HCT116 (cell line): ENCODE results near the gene MAGEA11. TPM values are rescaled to one million over a fixed set of nuclear protein-coding genes. Genes with fewer than 3 reads are reported as not detected.

Experiments
- ATAC-seq: fragments of 200-7000 bp; cut with Tn5 transposase; 2 replicates; pipeline ENCODE4 v1.9.1; 2020; ENCODE audit warnings: mild to moderate bottlenecking, moderate library complexity
- BruUV-seq: library from RNA; stranded (reverse); fragments of 400-500 nt; replicated peaks from 2 replicates; lab custom pipeline; 2021; lab: Mats Ljungman, UMichigan
- CTCF ChIA-PET: fragments of 300-600 bp; sonication (Branson Sonifier 250); formaldehyde crosslinking; loops from one replicate; lab custom pipeline; 2021; ENCODE audit warnings: antibody characterized with exemption; lab: Charles Lee
- POLR2A ChIA-PET: fragments of 300-600, 350-600 bp; sonication (Branson Sonifier 250); formaldehyde crosslinking; loops from one replicate; lab custom pipeline; 2021; ENCODE audit warnings: antibody characterized with exemption; lab: Charles Lee
- RAD21 ChIA-PET, 2 experiments: fragments of 300-600 bp; sonication (Branson Sonifier 250); formaldehyde crosslinking; loops; one replicate each; lab custom pipeline; 2023; ENCODE audit warnings: low total read pairs in 2 of 2; ENCODE audit not compliant: uncharacterized antibody in 2 of 2, unreplicated experiment in 2 of 2, low non-redundant PET in 1 of 2; lab: Charles Lee
- DNase-seq: peaks from one replicate; pipeline ENCODE4 v3.0.0-alpha.2; 2010; ENCODE audit warnings: low read depth, low spot score
- H2AFZ ChIP-seq: fragments of 200-600 bp; shearing (Covaris generic), sonication (generic); 2 replicates; pipeline ENCODE4 v1.6.1; 2017; ENCODE audit warnings: low read depth, mixed run types, mixed read lengths, antibody characterized with exemption, low read length; ENCODE audit not compliant: poor library complexity, severe bottlenecking
- H3K27ac ChIP-seq: 2 replicates; pipeline ENCODE4 v1.5.1; 2012; ENCODE audit warnings: low read depth, low read length
- H3K27me3 ChIP-seq: fragments of 200-600 bp; sonication (generic); 2 replicates; pipeline ENCODE4 v1.6.1; 2016; ENCODE audit warnings: mixed run types, low read length, mixed read lengths; ENCODE audit not compliant: insufficient read depth
- H3K36me3 ChIP-seq, 2 experiments: fragments of 200-500 bp in 1 of 2; fragments of 200-600 bp in 1 of 2; sonication (Bioruptor generic) in 1 of 2; sonication (generic) in 1 of 2; 2 replicates each; pipeline versions ENCODE4 v1.5.1 to v1.6.1; 2014 to 2016; ENCODE audit warnings: low read length in 2 of 2, inconsistent platforms in 1 of 2, mixed read lengths in 1 of 2, mixed run types in 1 of 2; ENCODE audit not compliant: insufficient read depth in 2 of 2, control insufficient read depth in 1 of 2
- H3K4me1 ChIP-seq, 2 experiments: fragments of 200-600 bp in 1 of 2; sonication (generic) in 1 of 2; 2 replicates each; pipeline versions ENCODE4 v1.5.1 to v1.6.1; 2012 to 2017; ENCODE audit warnings: low read length in 2 of 2, inconsistent platforms in 1 of 2, mild to moderate bottlenecking in 1 of 2, mixed read lengths in 1 of 2, mixed run types in 1 of 2, moderate library complexity in 1 of 2; ENCODE audit not compliant: insufficient read depth in 2 of 2, control insufficient read depth in 1 of 2
- H3K4me2 ChIP-seq: fragments of 200-600 bp; sonication (generic); 2 replicates; pipeline ENCODE4 v1.6.1; 2017; ENCODE audit warnings: mixed run types, low read length, mixed read lengths
- H3K4me3 ChIP-seq, 2 experiments: fragments of 200-600 bp in 1 of 2; sonication (generic) in 1 of 2; replicated peaks in 1 of 2; 2 replicates each; pipeline ENCODE4 v1.5.1; 2011 to 2016; ENCODE audit warnings: low read length in 2 of 2, control low read depth in 1 of 2, low read depth in 1 of 2, mild to moderate bottlenecking in 1 of 2, mixed read lengths in 1 of 2, mixed run types in 1 of 2
- H3K79me2 ChIP-seq: fragments of 200-600 bp; sonication (generic); 2 replicates; pipeline ENCODE4 v1.6.1; 2017; ENCODE audit warnings: mild to moderate bottlenecking, mixed run types, low read length, moderate library complexity, mixed read lengths; ENCODE audit not compliant: insufficient read depth
- H3K9ac ChIP-seq: fragments of 200-600 bp; sonication (generic); 2 replicates; pipeline ENCODE4 v1.6.1; 2016; ENCODE audit warnings: low read length, mixed read lengths
- H3K9me2 ChIP-seq: fragments of 200-600 bp; sonication (generic), shearing (Covaris generic); 2 replicates; pipeline ENCODE4 v1.6.1; 2017; ENCODE audit warnings: mixed run types, mild to moderate bottlenecking, moderate library complexity; ENCODE audit not compliant: insufficient read depth
- H3K9me3 ChIP-seq, 2 experiments: fragments of 200-500 bp in 1 of 2; fragments of 200-600 bp in 1 of 2; sonication (Bioruptor generic) in 1 of 2; sonication (generic) in 1 of 2; 2 replicates each; pipeline ENCODE4 v1.6.1; 2014 to 2017; ENCODE audit warnings: low read length in 2 of 2, mixed read lengths in 2 of 2, inconsistent platforms in 1 of 2, low read depth in 1 of 2, mild to moderate bottlenecking in 1 of 2, mixed run types in 1 of 2, moderate library complexity in 1 of 2; ENCODE audit not compliant: control insufficient read depth in 1 of 2, insufficient read depth in 1 of 2
- H4K20me1 ChIP-seq: fragments of 200-600 bp; sonication (generic), shearing (Covaris generic); 2 replicates; pipeline ENCODE4 v1.6.1; 2017; ENCODE audit warnings: mixed run types, mild to moderate bottlenecking, moderate library complexity; ENCODE audit not compliant: insufficient read depth
- ATF3 ChIP-seq: IDR thresholded peaks from 2 replicates; pipeline ENCODE4 v1.6.1; 2012
- CTCF ChIP-seq, 3 experiments: fragments of 200-600 bp in 1 of 3; sonication (generic) in 1 of 3; IDR thresholded peaks in 2 of 3; conservative IDR thresholded peaks in 1 of 3; 2 replicates each; pipeline ENCODE4 v1.5.1; 2012 to 2017; ENCODE audit warnings: low read depth in 2 of 3, low read length in 2 of 3, antibody characterized with exemption in 1 of 3, borderline replicate concordance in 1 of 3, control low read depth in 1 of 3, mild to moderate bottlenecking in 1 of 3, mixed read lengths in 1 of 3, mixed run types in 1 of 3, moderate library complexity in 1 of 3; ENCODE audit not compliant: insufficient read depth in 1 of 3
- ELF1 ChIP-seq: IDR thresholded peaks from 2 replicates; pipeline ENCODE4 v1.6.1; 2012; ENCODE audit warnings: low read depth, borderline replicate concordance
- FOSL1 ChIP-seq: IDR thresholded peaks from 2 replicates; pipeline ENCODE4 v1.6.1; 2012; ENCODE audit warnings: low read depth
- JUND ChIP-seq: IDR thresholded peaks from 2 replicates; pipeline ENCODE4 v1.6.1; 2012
- POLR2AphosphoS5 ChIP-seq: IDR thresholded peaks from 2 replicates; pipeline ENCODE4 v1.6.1; 2011; ENCODE audit warnings: mild to moderate bottlenecking, low read depth, low read length, moderate library complexity
- REST ChIP-seq: IDR thresholded peaks from 2 replicates; pipeline ENCODE4 v1.6.1; 2012; ENCODE audit warnings: low read depth
- SP1 ChIP-seq: IDR thresholded peaks from 2 replicates; pipeline ENCODE4 v1.6.1; 2012; ENCODE audit warnings: low read depth
- YY1 ChIP-seq: IDR thresholded peaks from 2 replicates; pipeline ENCODE4 v1.6.1; 2011; ENCODE audit warnings: low read length, low read depth, moderate library complexity, mild to moderate bottlenecking; ENCODE audit not compliant: insufficient replicate concordance; ENCODE audit errors: extremely low read depth
- intact Hi-C: fragments of 100-400 bp; cut with micrococcal nuclease; formaldehyde crosslinking; loops from 2 replicates; pipeline ENCODE4 v1.10.0; 2022
- total RNA-seq: library from RNA; stranded (reverse); gene quantifications from one replicate; pipeline ENCODE4 v1.2.1, GENCODE V29; 2021; ENCODE audit not compliant: unreplicated experiment

The MAGEA11 gene
- total RNA-seq, 1 experiment from 2014 or later, result not detected

- H3K4me2 ChIP-seq, result no peak overlapping the region
- no peak overlapping the region for H3K9ac ChIP-seq
- BruUV-seq, result no TSS peak
- DNase-seq (no peak), ATAC-seq (no peak)
- POLR2A ChIA-PET, result no interaction called here
- intact Hi-C loops, result no loop called here
- TF ChIP-seq REST (no peak), POLR2AphosphoS5 (no peak), SP1 (no peak), FOSL1 (no peak), JUND (no peak), YY1 (no peak), ELF1 (no peak), ATF3 (no peak), CTCF (IDR thresholded peaks at IDR 0.05 in 2 of 3, conservative IDR thresholded peaks at IDR 0.05 in 1 of 3; ENCODE audit: borderline replicate concordance in 1 of 3, insufficient read depth in 1 of 3, low read depth in 2 of 3, low read length in 2 of 3) (no peak)
- H3K79me2 ChIP-seq, result no peaks in the 10 kb centered on the region
- no peak overlapping the region for H2AFZ ChIP-seq
- H3K36me3 ChIP-seq, result no peaks in the 10 kb centered on the region
- H4K20me1 ChIP-seq, result no peaks in the 10 kb centered on the region
- H3K4me1 ChIP-seq, result no peaks in the 10 kb centered on the region
- RAD21 ChIA-PET, result no interaction called here
- H3K9me3 ChIP-seq, result no peaks in the 10 kb centered on the region
- no peaks in the 10 kb centered on the region for H3K9me2 ChIP-seq
- CTCF ChIA-PET, result no interaction called here
- no peaks in the 10 kb centered on the region for H3K27me3 ChIP-seq
- H3K4me3 ChIP-seq, result no peak overlapping the region
- no peak overlapping the region for H3K27ac ChIP-seq
Measured at GRCh38 chrX:149759824-149760223, 48.0 kb downstream of the MAGEA11 start.
